Upper lobe of right lung (tissue), 1 donor: ENCODE results near the gene ZNF469. TPM values are rescaled to one million over a fixed set of nuclear protein-coding genes. Genes with fewer than 3 reads are reported as not detected.

Source experiments
- ATAC-seq: fragments of 200-7000 bp; cut with Tn5 transposase; one replicate; pipeline ENCODE4 v1.9.1; 2020; ENCODE audit warnings: mild to moderate bottlenecking, moderate library complexity
- DNase-seq: peaks from one replicate; pipeline ENCODE4 v3.0.0-alpha.2; 2020
- H3K27ac ChIP-seq: fragments of 200-600 bp; one replicate; pipeline ENCODE4 v1.8.0; 2022
- H3K27me3 ChIP-seq: fragments of 200-600 bp; one replicate; pipeline ENCODE4 v1.8.0; 2022; ENCODE audit warnings: mild to moderate bottlenecking
- H3K36me3 ChIP-seq: fragments of 200-600 bp; one replicate; pipeline ENCODE4 v1.8.0; 2022
- H3K4me1 ChIP-seq: fragments of 200-600 bp; one replicate; pipeline ENCODE4 v1.8.0; 2022
- H3K4me3 ChIP-seq: fragments of 200-600 bp; one replicate; pipeline ENCODE4 v1.8.0; 2022; ENCODE audit warnings: mild to moderate bottlenecking
- H3K9me3 ChIP-seq: fragments of 200-600 bp; one replicate; pipeline ENCODE4 v1.8.0; 2022
- CTCF ChIP-seq: fragments of 200-600 bp; IDR thresholded peaks from one replicate; pipeline ENCODE4 v1.8.0; 2022; ENCODE audit warnings: antibody characterized with exemption
- intact Hi-C: fragments of 100-400 bp; cut with DNase I; formaldehyde crosslinking; loops from one replicate; pipeline ENCODE4 v1.11.0; 2022
- total RNA-seq: library from RNA; stranded (reverse); fragmentation: NEBNext Ultra II Directional; extraction: Animal tissue kit (Norgen Biotek cat#: 25700); gene quantifications from one replicate; pipeline ENCODE4 v1.2.1, GENCODE V29; 2021
- donor health status: DM: no; HTN: yes; CAD: no; lungs with severe emphysema.

The ZNF469 gene
- total RNA-seq, 1 donor from 2014 or later, result 2.1 TPM

- no peaks in the 10 kb centered on the region for H3K9me3 ChIP-seq
- no peak overlapping the region for H3K27ac ChIP-seq
- intact Hi-C loops, result no loop called here
- peaks cover 3% of the 10 kb centered on the region for H3K27me3 ChIP-seq
- no peak for TF ChIP-seq CTCF
- H3K36me3 ChIP-seq, result no peaks in the 10 kb centered on the region
- ATAC-seq (no peak), DNase-seq (no peak)
- no peak overlapping the region for H3K4me3 ChIP-seq
- H3K4me1 ChIP-seq, result no peaks in the 10 kb centered on the region
These were observed 13.2 kb downstream of the ZNF469 start for GRCh38 chr16:88395669-88396584.

- TF ChIP-seq CTCF, result no peak
- H3K27ac ChIP-seq, result no peak overlapping the region
- no peaks in the 10 kb centered on the region for H3K4me1 ChIP-seq
- H3K36me3 ChIP-seq, result no peaks in the 10 kb centered on the region
- H3K4me3 ChIP-seq, result no peak overlapping the region
- no peaks in the 10 kb centered on the region for H3K9me3 ChIP-seq
- no peaks in the 10 kb centered on the region for H3K27me3 ChIP-seq
- DNase-seq (no peak), ATAC-seq (no peak)
- intact Hi-C loops, result no loop called here
These were observed 15.6 kb downstream of the ZNF469 start for GRCh38 chr16:88398170-88398873.

GRCh38 chr16:88398874-88399178 lies 16.1 kb downstream of the ZNF469 start:
- Histone ChIP-seq H3K4me1 (no peaks in the 10 kb centered on the region), H3K36me3 (no peaks in the 10 kb centered on the region), H3K27ac (no peak overlapping the region), H3K4me3 (no peak overlapping the region), H3K27me3 (no peaks in the 10 kb centered on the region), H3K9me3 (no peaks in the 10 kb centered on the region)
- no peak for TF ChIP-seq CTCF
- DNase-seq (no peak), ATAC-seq (no peak)
- intact Hi-C loops, result no loop called here

- Histone ChIP-seq H3K4me3 (no peak overlapping the region), H3K4me1 (no peaks in the 10 kb centered on the region), H3K9me3 (no peaks in the 10 kb centered on the region), H3K36me3 (no peaks in the 10 kb centered on the region), H3K27ac (no peak overlapping the region), H3K27me3 (no peaks in the 10 kb centered on the region)
- ATAC-seq, result no peak
- no peak for DNase-seq
- no peak for TF ChIP-seq CTCF
- intact Hi-C loops, result no loop called here
These were observed 17.4 kb downstream of the ZNF469 start for GRCh38 chr16:88400186-88400585.

GRCh38 chr16:88401604-88402246 lies 19.0 kb downstream of the ZNF469 start:
- no peak for ATAC-seq
- DNase-seq, result no peak
- Histone ChIP-seq H3K36me3 (no peaks in the 10 kb centered on the region), H3K27me3 (no peaks in the 10 kb centered on the region), H3K4me1 (no peaks in the 10 kb centered on the region), H3K27ac (no peak overlapping the region), H3K4me3 (no peak overlapping the region), H3K9me3 (no peaks in the 10 kb centered on the region)
- intact Hi-C loops, result no loop called here
- TF ChIP-seq CTCF, result no peak
